ENCODE results near the gene THAP4. TPM values are rescaled to one million over a fixed set of nuclear protein-coding genes. Genes with fewer than 3 reads are reported as not detected.

Gene THAP4
- 59.8 to 77.0 TPM (median 75.0 TPM) in 5 replicates for total RNA-seq (2022; extraction: Qiagen RNA extraction)

GRCh38 chr2:241637018-241637794 is at the start of gene THAP4, which contains the start of gene ATG4B:
Gene THAP4, minus strand, starts transcription at chr2:241637158. Its CDS starts 141 bp downstream, at chr2:241637017.
Gene ATG4B, plus strand, starts transcription at chr2:241637693. Its CDS starts 22 bp downstream, at chr2:241637715.

GRCh38 chr2:241558532-241559322 is 78.2 kb downstream of the THAP4 start, which contains the start of gene BOK:
Gene BOK, plus strand, starts transcription at chr2:241558745. Its CDS starts 739 bp downstream, at chr2:241559484.

Other genes with a start within 250 kb of the THAP4 start
- gene STK25, start 128.6 kb downstream of the THAP4 start, total RNA-seq (2022; extraction: Qiagen RNA extraction) = 97.3 to 112 TPM (median 106 TPM) in 5 replicates
- gene BOK, start 78.4 kb downstream of the THAP4 start, total RNA-seq (2022; extraction: Qiagen RNA extraction) = 27.7 to 38.3 TPM (median 35.8 TPM) in 5 replicates
- 47.1 to 74.0 TPM (median 50.0 TPM) in 5 replicates for gene ATG4B, start 535 bp upstream of the THAP4 start, total RNA-seq (2022; extraction: Qiagen RNA extraction)
- gene DTYMK, start 49.7 kb upstream of the THAP4 start, total RNA-seq (2022; extraction: Qiagen RNA extraction) = 110 to 151 TPM (median 135 TPM) in 5 replicates
- 20.1 to 25.9 TPM (median 21.4 TPM) in 5 replicates for gene ING5, start 64.9 kb upstream of the THAP4 start, total RNA-seq (2022; extraction: Qiagen RNA extraction)
- 7.8 to 10.1 TPM (median 9.5 TPM) in 5 replicates for gene D2HGDH, start 97.5 kb upstream of the THAP4 start, total RNA-seq (2022; extraction: Qiagen RNA extraction)
- 0.18 to 0.25 TPM (median 0.23 TPM) in 5 replicates for gene GAL3ST2, start 139.7 kb upstream of the THAP4 start, total RNA-seq (2022; extraction: Qiagen RNA extraction)
- gene NEU4, start 172.0 kb upstream of the THAP4 start, total RNA-seq (2022; extraction: Qiagen RNA extraction) = 0.07 to 0.45 TPM (median 0.27 TPM) in 5 replicates
- 0.12 TPM in 1 of 5 replicates, not detected in the others for gene PDCD1, start 221.7 kb upstream of the THAP4 start, total RNA-seq (2022; extraction: Qiagen RNA extraction)
- not detected in 5 replicates for gene RTP5, start 232.6 kb upstream of the THAP4 start, total RNA-seq (2022; extraction: Qiagen RNA extraction)

Data from A549 treated with Hydrocortisone at 1 μM for 4 hours (cell line).